HuH-7.5 (cell line): Measurements from ENCODE around the gene ZNF785.
A peak's percentile ranks its signal among the peaks of the same experiment; 100 is the strongest.
"Not testable (repeated sequence)": the region's sequence is repeated elsewhere in the genome, so short reads cannot be mapped to it uniquely, and the experiment has no call there.

Source experiments
- DNase-seq: peaks from one replicate; pipeline ENCODE4 v3.0.0; 2011; ENCODE audit warnings: low spot score

Gene ZNF785

GRCh38 chr16:30602616-30603277 lies 17.2 kb upstream of the ZNF785 start:
- DNase-seq = no peak

- DNase-seq = no peak
These were observed 16.5 kb upstream of the ZNF785 start for GRCh38 chr16:30601966-30602365.

GRCh38 chr16:30600929-30601328 lies 15.4 kb upstream of the ZNF785 start:
- no peak for DNase-seq

- DNase-seq = no peak
These were observed 14.7 kb upstream of the ZNF785 start for GRCh38 chr16:30600215-30600614.

GRCh38 chr16:30592871-30593270 lies 7.4 kb upstream of the ZNF785 start:
- no peak for DNase-seq

- DNase-seq = not testable (repeated sequence)
These were observed 5.4 kb upstream of the ZNF785 start for GRCh38 chr16:30590869-30591268.

- DNase-seq = not testable (repeated sequence)
These were observed 4.1 kb upstream of the ZNF785 start for GRCh38 chr16:30589582-30589981.

- DNase-seq = no peak
These were observed 3.2 kb upstream of the ZNF785 start for GRCh38 chr16:30588651-30589050.

GRCh38 chr16:30585022-30585399 lies 486 bp downstream of the ZNF785 start:
- DNase-seq = no peak

GRCh38 chr16:30582611-30583340 lies 2.7 kb downstream of the ZNF785 start:
- DNase-seq = no peak

- no peak for DNase-seq
These were observed 4.0 kb downstream of the ZNF785 start for GRCh38 chr16:30581457-30581856.

GRCh38 chr16:30574678-30575077 lies 10.8 kb downstream of the ZNF785 start:
- no peak for DNase-seq

- peak; percentile 92 for DNase-seq
These were observed 13.8 kb downstream of the ZNF785 start, which contains the start of gene ZNF688 for GRCh38 chr16:30571445-30572322. ZNF688 (minus strand) TSS chr16:30571714; CDS start chr16:30571629, 85 bp downstream.

- peak; percentile 52 for DNase-seq
These were observed 14.7 kb downstream of the ZNF785 start for GRCh38 chr16:30570636-30571444.

GRCh38 chr16:30569746-30570635 lies 15.5 kb downstream of the ZNF785 start:
- DNase-seq = no peak

- no peak for DNase-seq
These were observed 16.2 kb downstream of the ZNF785 start for GRCh38 chr16:30569281-30569680.

- no peak for DNase-seq
These were observed 17.4 kb downstream of the ZNF785 start for GRCh38 chr16:30567991-30568638.

- no peak for DNase-seq
These were observed 18.1 kb downstream of the ZNF785 start for GRCh38 chr16:30567160-30567990.

GRCh38 chr16:30566531-30566930 lies 19.0 kb downstream of the ZNF785 start:
- no peak for DNase-seq
